NCI-H1092 (cell line): Measurements from ENCODE around the gene SMAD3.

ENCODE experiments used
- DNase-seq: peaks from one replicate; lab custom pipeline; 2025; lab: John Stamatoyannopoulos, UW

SMAD3 gene

GRCh38 chr15:67163180-67163579 lies 97.8 kb downstream of the SMAD3 start:
- no peak for DNase-seq

GRCh38 chr15:67164401-67164791 lies 99.0 kb downstream of the SMAD3 start:
- no peak for DNase-seq

- DNase-seq, result no peak
Measured at GRCh38 chr15:67164811-67165253, 99.4 kb downstream of the SMAD3 start.

GRCh38 chr15:67165254-67166253 lies 100.2 kb downstream of the SMAD3 start:
- DNase-seq, result no peak

- DNase-seq, result no peak
Measured at GRCh38 chr15:67166280-67167009, 101.0 kb downstream of the SMAD3 start.

- DNase-seq, result no peak
Measured at GRCh38 chr15:67167091-67167490, 101.7 kb downstream of the SMAD3 start.

GRCh38 chr15:67168694-67169093 lies 103.3 kb downstream of the SMAD3 start:
- DNase-seq, result no peak

GRCh38 chr15:67170143-67170925 lies 104.9 kb downstream of the SMAD3 start:
- DNase-seq, result no peak

- no peak for DNase-seq
Measured at GRCh38 chr15:67171471-67171870, 106.1 kb downstream of the SMAD3 start.

- no peak for DNase-seq
Measured at GRCh38 chr15:67172172-67172571, 106.8 kb downstream of the SMAD3 start.

- DNase-seq, result no peak
Measured at GRCh38 chr15:67173005-67173404, 107.6 kb downstream of the SMAD3 start.

- DNase-seq, result no peak
Measured at GRCh38 chr15:67173786-67174185, 108.4 kb downstream of the SMAD3 start.

- no peak for DNase-seq
Measured at GRCh38 chr15:67174446-67174845, 109.0 kb downstream of the SMAD3 start.

- DNase-seq, result no peak
Measured at GRCh38 chr15:67174864-67175573, 109.6 kb downstream of the SMAD3 start.

GRCh38 chr15:67175643-67176071 lies 110.3 kb downstream of the SMAD3 start:
- DNase-seq, result no peak

GRCh38 chr15:67176195-67176971 lies 111.0 kb downstream of the SMAD3 start:
- DNase-seq, result peak; percentile 30

- DNase-seq, result no peak
Measured at GRCh38 chr15:67177752-67178151, 112.3 kb downstream of the SMAD3 start.

GRCh38 chr15:67178569-67179210 lies 113.3 kb downstream of the SMAD3 start:
- DNase-seq, result no peak

GRCh38 chr15:67179411-67179995 lies 114.1 kb downstream of the SMAD3 start:
- no peak for DNase-seq

- no peak for DNase-seq
Measured at GRCh38 chr15:67180035-67180434, 114.6 kb downstream of the SMAD3 start.
